ENCODE measurements around the gene MCAT.

Gene MCAT

GRCh38 chr22:43172191-43172590, 29.0 kb upstream of the MCAT start:
- DNase-seq: no peak

GRCh38 chr22:43171607-43172006, 28.4 kb upstream of the MCAT start:
- DNase-seq: no peak

GRCh38 chr22:43171019-43171491, 27.9 kb upstream of the MCAT start:
- DNase-seq: no peak

- DNase-seq: no peak
Measured at GRCh38 chr22:43170131-43170480, 26.9 kb upstream of the MCAT start.

GRCh38 chr22:43169310-43170130, 26.3 kb upstream of the MCAT start:
- no peak for DNase-seq

- DNase-seq: peak; percentile 72
Measured at GRCh38 chr22:43168471-43169309, 25.5 kb upstream of the MCAT start.

GRCh38 chr22:43167001-43167589, 23.9 kb upstream of the MCAT start:
- DNase-seq: no peak

GRCh38 chr22:43166132-43166930, 23.1 kb upstream of the MCAT start:
- no peak for DNase-seq

GRCh38 chr22:43164636-43165035, 21.4 kb upstream of the MCAT start:
- DNase-seq: no peak

- DNase-seq: no peak
Measured at GRCh38 chr22:43163241-43163795, 20.1 kb upstream of the MCAT start.

GRCh38 chr22:43162412-43163150, 19.4 kb upstream of the MCAT start:
- DNase-seq: no peak

- DNase-seq: no peak
Measured at GRCh38 chr22:43160497-43161126, 17.4 kb upstream of the MCAT start.

- peak; percentile 33 for DNase-seq
Measured at GRCh38 chr22:43159484-43160178, 16.4 kb upstream of the MCAT start.

GRCh38 chr22:43158778-43159483, 15.7 kb upstream of the MCAT start:
- no peak for DNase-seq

- DNase-seq: no peak
Measured at GRCh38 chr22:43157874-43158546, 14.8 kb upstream of the MCAT start.

- no peak for DNase-seq
Measured at GRCh38 chr22:43156413-43156812, 13.2 kb upstream of the MCAT start.

- no peak for DNase-seq
Measured at GRCh38 chr22:43155789-43156188, 12.6 kb upstream of the MCAT start.

GRCh38 chr22:43154887-43155536, 11.8 kb upstream of the MCAT start:
- DNase-seq: no peak

All from fibroblast of skin of back (primary cell).